OCI-M2 (cell line): ENCODE data around the gene FAM181A.

Source experiments
- DNase-seq: peaks from one replicate; lab custom pipeline; 2025; ENCODE audit not compliant: unreplicated experiment; lab: John Stamatoyannopoulos, UW

Gene FAM181A

DNA sequence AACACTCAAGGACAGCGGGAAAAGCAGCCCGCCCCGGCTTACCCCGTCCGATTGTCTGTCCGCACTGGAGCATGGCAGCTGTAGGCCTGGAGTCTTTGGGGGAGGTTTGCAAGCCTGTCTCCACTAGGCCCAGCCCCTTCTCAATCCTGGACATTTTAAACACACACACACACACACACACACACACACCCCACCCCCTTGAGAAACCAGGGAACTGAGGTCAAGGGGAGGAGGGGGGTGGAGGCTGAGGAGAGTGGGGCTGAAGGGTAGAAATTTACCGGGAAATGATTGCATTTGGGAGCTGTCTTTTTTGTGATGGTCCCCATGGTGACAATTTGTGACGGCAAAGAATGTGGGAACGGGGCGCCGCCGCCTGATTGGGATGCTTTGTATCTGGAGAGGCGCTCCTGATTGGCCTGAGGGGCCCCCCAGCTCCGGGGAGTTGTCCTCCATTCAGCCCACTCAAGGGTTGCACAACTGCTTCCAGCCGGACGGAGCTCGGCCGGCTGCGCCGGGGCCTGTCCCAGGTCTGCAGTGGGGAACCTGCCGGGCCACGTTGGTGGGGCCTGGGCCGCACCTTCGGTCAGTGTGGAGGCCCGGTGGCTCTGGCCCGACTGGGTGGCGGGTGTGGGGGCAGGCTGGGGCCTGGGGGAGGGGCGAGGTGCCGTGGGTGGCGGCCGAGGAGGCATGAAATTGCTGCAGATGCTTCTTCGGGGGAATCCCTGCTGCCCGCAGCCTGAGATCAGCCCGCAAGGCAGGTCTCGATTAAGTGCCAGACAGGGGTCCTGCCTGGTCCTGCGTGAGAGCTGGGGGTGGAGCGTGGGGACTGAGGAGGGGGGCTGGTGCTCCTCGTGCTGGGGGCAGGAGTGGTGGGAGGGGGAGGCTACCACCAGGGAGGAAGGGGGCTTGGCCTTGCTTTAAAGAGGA lies at the start of gene FAM181A:
FAM181A (plus strand) TSS at position 472 of the 927 bp plus-strand sequence. CDS start 942 bp downstream, outside the sequence.
- DNase-seq = no peak

DNA sequence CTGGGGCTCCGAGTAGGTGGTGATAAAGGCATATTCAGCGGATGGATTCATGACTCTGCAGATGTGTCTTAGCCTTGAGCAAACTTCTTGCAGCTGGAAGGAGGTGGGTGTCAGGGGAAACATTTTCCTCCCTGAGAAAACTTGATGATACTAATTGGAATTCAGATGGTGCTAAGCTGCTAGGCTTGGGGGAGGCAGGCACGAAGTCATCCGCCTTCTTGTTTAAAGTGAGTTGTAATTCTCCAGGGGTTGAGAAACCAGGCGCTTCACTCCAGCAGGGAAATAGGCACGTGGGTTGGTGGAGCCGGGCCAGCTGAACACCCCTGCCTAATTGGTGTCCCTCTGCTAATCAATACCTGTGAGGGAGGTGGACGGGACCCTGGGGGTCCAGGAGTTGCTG lies 48.9 kb upstream of the FAM181A start:
- no peak for DNase-seq

DNA sequence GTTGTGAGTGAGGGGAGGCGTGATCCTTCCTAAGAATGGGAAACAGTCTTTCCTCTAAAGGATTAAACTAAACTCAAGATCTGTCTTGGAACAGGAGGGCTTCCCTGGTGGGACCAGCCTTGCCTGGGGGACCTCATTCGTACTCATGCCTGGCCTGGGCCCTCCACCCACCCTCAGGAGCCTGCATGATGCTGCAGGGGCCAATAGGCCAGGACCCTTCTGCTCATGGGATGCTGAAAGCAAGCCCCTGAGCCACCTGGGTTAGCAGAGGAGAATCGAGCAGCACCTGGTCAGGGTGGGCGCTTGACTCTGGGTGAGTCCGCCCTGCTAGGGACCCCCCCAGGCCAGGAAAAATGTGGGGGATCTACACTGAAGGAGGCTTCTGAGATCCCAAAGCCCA lies 48.3 kb upstream of the FAM181A start:
- DNase-seq = no peak

DNA sequence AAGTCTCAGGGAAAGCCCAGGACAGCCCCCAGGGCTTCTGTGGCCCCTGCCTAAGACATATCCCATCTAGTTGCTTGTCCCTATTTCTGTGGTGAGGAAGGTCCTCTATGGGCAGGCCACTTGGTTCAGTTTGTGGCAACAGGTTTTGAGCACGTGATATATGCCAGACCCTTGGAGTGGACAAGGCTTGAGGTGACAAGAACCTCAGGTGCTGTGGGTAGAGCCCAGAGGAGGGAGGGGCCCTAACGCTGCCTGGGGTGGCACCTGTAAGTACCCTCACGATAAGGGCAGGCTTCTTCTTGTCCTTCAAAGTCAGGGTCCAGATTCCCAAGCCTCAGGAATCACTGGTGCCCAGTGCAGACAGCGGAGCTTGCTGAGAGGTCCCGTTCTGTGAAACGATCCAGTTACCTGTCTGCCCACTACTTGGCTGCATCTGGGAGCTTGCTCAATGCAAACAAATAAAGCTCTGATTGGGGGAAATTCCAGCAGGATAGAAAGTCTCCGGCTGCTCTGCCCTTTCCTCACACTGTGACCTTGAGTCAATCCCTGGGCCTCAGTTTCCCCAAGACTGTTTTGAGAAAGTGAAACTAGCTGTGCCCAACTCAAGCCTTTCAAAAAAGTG lies 47.7 kb upstream of the FAM181A start:
- no peak for DNase-seq

DNA sequence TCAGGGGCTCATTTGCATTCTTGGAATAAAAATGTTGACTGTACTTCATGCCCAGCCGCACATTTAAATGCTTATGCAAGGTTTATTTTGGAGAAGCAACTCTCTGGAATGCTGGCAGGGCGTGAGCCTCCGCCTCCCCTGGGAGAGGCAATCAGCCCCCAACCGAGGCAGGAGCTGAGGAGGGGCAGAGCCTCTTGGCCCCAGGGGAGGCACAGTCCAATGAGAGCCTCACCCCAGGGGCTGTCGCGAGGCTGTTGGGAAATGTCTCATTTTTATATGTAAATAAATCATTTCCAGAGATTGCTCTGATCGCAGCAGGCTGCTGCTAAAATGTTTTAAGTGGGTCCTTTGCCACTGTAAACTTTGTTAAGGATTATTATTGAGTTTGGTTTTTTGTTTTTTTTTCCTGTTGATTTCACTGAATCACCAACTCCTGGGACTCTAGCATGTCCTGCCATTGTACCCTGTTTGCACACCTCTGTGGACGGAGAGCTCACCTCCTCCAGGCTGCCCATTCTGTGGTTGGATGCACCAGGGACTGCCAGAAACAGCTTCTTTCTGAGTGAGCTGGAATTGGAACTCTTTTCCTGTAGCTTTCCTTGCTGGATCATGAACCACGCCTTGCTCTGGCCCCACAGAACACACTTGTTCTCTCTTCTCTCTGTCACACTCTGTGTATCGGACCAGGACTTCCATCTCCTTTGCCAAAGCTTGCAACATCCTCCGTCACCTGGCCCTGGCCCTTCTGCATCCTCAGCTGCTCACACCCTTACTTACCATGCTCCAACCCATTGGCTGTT lies 46.9 kb upstream of the FAM181A start:
- DNase-seq = no peak

DNA sequence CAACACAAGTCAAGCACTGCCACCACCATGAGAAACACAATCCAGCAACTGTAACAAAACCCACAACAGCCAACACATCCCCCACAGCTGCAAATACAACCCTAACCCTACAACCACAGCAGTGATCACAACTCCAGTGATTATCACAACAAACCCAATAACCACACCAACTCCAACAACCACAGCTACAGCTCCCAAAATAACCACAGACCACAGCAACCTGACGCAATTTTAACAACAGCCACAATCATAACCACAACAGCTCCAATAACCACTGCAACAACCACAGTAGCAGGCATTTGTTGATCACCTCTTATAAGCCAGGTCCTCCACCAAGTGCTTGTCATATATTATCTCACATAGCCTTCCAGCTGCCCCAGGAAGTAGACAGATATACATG lies 42.2 kb upstream of the FAM181A start:
- no peak for DNase-seq

DNA sequence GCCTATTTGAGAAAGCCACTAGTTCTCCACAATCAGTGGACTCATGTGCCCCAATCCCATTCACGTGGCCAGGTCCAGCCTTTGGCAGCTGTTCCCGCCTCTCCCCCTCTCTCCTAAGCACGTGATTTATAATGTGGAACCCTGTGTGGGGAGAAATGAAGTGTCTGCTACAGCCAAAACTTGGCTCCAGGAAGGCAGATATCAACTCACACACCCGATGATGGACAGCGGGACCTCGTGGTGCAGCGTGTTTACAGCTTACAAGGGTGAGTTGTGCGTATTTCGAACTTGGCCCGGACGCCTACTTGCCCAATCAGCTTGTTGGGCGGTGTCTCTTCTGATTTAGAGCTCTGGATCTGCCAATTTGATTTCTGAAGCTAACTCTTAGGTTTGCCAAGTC lies 38.1 kb upstream of the FAM181A start:
- no peak for DNase-seq

DNA sequence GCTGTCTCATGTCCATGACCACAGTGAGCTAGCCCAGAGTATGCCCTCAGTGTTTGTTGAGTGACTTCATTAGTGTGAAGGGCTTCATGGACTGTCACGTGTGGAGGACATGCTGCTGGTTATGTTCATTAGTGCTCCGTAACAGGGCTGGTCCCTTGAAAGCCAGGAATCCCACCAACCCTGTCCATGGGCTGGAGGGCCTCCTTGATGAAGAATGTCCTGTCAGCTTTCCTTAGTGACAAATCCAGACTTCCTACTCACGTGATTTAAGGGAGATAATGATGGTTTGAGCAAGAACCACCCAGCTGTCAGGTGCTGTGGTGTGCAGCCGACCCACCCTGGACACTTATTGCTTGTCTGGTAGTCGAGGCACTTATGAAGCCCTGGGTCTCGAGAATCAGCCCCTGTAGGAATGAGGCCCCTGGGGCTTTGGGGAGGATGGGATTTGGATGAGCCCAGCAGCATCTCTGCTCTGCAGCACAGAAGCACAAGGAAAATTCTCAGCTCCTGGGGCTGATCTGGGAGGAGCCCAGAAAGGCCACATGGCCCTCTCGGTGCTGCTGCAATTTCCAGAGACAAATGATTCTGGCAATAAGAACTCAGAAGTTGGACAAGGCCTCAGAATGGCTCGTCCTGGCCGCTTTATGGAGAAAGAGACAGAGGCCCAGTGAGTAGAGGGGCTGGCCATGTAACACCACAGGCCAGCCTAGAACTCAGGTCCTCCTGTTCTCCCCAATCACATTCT lies 37.2 kb upstream of the FAM181A start:
- no peak for DNase-seq

GRCh38 chr14:93891756-93892504 lies 35.2 kb upstream of the FAM181A start:
- no peak for DNase-seq

DNA sequence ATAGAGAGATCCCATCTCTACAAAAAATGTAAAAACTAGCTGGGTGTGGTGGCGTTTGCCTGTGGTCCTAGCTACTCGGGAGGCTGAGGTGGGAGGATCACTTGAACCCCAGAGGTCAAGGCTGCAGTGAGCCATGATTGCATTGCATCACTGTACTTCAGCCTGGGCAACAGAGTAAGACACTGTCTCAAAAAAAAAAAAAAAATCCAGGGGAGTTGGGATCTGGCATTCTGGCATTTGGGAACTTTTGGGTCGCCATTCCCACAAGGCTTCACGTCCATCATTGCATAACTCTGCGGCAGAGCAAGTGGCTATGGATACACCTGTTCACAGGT lies 34.7 kb upstream of the FAM181A start:
- no peak for DNase-seq

GRCh38 chr14:93892923-93893558 lies 34.1 kb upstream of the FAM181A start:
- DNase-seq = no peak

GRCh38 chr14:93893661-93894261 lies 33.4 kb upstream of the FAM181A start:
- no peak for DNase-seq

DNA sequence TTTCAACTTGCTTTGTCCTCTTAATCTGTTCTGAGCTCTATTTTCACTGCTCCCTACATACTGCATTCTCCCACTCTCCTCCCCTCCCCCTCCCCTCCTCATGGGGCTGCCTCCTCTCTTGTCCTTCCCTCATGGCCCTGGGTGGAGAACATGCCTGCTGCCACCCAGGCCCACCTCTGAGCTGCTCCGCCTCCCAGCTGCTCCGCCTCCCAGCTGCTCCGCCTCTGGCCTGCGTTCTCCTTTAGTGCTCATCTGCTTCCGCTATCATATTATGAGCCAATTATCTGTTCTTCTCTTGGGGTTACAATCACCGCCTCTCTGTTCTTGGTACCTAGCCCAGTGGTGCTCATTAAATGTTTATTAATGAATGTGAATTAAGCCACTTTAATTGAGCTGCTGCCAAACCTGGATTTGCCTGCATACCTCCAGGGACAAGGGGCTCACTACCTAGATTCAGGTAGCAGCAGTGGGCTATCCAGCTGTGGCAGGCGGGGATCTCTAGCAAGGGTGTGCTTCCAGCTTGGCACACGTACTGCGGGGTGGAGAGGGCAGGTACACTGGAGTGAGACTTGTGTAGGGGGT lies 32.0 kb upstream of the FAM181A start:
- no peak for DNase-seq

GRCh38 chr14:93897476-93897845 lies 29.7 kb upstream of the FAM181A start:
- no peak for DNase-seq

DNA sequence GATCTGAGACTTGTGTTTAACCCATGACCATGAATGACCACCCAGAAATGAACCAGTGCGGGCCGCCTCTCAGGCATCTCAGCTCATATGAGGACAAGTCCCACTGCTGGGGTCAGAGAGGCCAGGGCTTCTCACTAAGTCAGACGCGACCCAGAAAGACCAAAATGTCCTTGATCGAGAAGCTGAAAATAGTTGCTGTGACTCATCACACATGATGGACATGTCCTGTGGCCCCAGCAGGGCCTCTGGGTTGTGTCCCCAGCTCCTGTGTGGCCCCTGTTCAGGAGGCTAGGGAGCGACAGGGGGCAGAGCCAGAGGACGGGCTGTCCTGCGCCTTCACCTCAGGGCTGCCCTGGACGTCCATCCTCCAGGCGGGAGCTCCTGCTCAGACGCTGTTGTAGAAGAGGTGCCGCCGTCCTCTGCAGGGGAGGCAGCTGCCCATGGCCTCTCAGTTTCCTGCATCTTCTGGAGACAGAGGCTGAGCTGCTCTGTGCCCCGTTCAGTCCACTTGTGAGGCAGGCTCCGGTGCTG lies 29.0 kb upstream of the FAM181A start:
- no peak for DNase-seq

- DNase-seq = no peak
These were observed 28.4 kb upstream of the FAM181A start for GRCh38 chr14:93898731-93899130.

DNA sequence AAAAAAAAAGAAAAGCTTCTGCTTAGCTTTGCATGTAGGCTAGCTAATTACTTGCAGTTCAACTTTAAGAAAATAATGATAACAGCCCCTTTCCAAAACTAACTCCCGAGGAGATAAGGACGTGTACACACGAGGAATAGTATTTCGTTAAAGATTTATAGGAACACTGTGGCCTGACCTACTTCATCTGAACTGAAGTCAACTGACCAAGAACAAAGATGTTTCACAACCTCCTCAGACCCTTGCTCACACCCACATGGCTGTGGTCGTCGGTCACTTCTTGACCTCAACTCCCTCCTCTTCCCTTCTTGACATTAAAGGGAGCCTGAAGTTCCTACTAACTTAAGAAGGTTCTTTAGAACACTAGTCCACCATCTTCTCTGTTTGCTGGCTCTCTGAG lies 25.3 kb upstream of the FAM181A start:
- no peak for DNase-seq

GRCh38 chr14:93902619-93903307 lies 24.4 kb upstream of the FAM181A start:
- DNase-seq = no peak
